Suprapubic skin (tissue), 4 donors: ENCODE measurements around the gene KCNK18.

Source experiments
- CTCF ChIP-seq, 2 donors: fragments of 200-600 bp in 1 of 2; fragments of 450-650 bp in 1 of 2; sonication (generic) in 1 of 2; IDR thresholded peaks; one replicate each; pipeline ENCODE4 v1.5.1; 2016 to 2019; ENCODE audit warnings: antibody characterized with exemption in 2 of 2, mild to moderate bottlenecking in 1 of 2, moderate library complexity in 1 of 2
- EP300 ChIP-seq: sonication (generic); formaldehyde crosslinking; IDR thresholded peaks from one replicate; pipeline ENCODE4 v1.6.1; 2017; ENCODE audit warnings: antibody characterized with exemption
- POLR2A ChIP-seq, 2 donors: fragments of 450-650 bp; IDR thresholded peaks; one replicate each; pipeline ENCODE4 v1.6.1; 2017; ENCODE audit warnings: antibody characterized with exemption in 2 of 2, mild to moderate bottlenecking in 2 of 2, moderate library complexity in 2 of 2
- POLR2AphosphoS5 ChIP-seq, 3 donors: sonication (generic); formaldehyde crosslinking; IDR thresholded peaks; one replicate each; pipeline ENCODE4 v1.6.1; 2017; ENCODE audit warnings: antibody characterized with exemption in 3 of 3

DNA sequence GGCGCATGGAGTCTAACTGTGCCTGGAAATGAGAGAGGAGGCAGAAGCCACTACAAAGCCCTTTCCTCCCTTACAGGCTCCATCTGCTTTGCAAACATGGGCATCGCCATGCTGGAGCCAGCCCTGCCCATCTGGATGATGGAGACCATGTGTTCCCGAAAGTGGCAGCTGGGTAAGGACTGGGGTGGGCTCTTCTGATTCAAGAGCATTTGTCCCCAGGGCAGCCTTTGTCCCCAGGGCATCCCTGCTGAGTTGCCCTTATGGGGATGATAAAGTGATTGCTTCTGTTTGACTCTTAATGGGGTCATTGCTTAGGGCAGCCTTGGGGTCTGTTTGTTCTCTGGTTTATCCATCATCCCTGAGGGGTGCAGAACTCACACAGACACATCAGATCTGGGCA, 60.4 kb downstream of the KCNK18 start:
- TF ChIP-seq CTCF (IDR thresholded peaks at IDR 0.05) (no peak), EP300 (no peak), POLR2AphosphoS5 (IDR thresholded peaks at IDR 0.05) (no peak), POLR2A (IDR thresholded peaks at IDR 0.05) (no peak)
